ENCODE measurements around the gene ARMC9.

- TF ChIP-seq, protein P1, sequence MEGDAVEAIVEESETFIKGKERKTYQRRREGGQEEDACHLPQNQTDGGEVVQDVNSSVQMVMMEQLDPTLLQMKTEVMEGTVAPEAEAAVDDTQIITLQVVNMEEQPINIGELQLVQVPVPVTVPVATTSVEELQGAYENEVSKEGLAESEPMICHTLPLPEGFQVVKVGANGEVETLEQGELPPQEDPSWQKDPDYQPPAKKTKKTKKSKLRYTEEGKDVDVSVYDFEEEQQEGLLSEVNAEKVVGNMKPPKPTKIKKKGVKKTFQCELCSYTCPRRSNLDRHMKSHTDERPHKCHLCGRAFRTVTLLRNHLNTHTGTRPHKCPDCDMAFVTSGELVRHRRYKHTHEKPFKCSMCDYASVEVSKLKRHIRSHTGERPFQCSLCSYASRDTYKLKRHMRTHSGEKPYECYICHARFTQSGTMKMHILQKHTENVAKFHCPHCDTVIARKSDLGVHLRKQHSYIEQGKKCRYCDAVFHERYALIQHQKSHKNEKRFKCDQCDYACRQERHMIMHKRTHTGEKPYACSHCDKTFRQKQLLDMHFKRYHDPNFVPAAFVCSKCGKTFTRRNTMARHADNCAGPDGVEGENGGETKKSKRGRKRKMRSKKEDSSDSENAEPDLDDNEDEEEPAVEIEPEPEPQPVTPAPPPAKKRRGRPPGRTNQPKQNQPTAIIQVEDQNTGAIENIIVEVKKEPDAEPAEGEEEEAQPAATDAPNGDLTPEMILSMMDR (IDR thresholded peaks at IDR 0.05), result no peak
- no peak for TF ChIP-seq POLR2A (IDR thresholded peaks at IDR 0.05)
These were observed 29.8 kb upstream of the ARMC9 start for GRCh38 chr2:231168460-231169139.

Measured in testis (tissue), 2 donors.